Measurements from ENCODE around the gene EPPIN. TPM values are rescaled to one million over a fixed set of nuclear protein-coding genes. Genes with fewer than 3 reads are reported as not detected.

Gene EPPIN
- total and polyA plus RNA-seq, 2 of the 8 experiments (the other 6 are each of a cell fraction or from before 2014, with no cell fraction given): 0.06 TPM; not detected in 1

DNA sequence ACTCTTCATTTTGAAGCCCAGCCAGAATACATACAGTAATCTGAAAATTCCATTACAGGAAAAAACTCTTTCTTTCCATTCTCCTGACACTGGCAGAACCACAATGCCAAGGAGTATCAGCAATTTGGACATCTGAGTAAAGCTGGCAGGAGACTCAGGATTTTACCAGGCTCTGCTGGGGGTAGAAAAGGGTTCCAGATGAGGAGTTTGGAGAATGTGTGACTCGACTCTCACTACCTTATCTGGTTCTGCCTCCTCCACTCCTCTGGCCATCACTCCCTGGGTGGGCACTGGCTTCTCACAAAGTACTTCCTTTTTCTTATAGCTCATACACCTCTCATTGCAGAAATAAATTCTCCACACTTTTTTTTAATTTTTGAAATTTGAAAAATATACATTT is 42.5 kb upstream of the EPPIN start:
- Histone ChIP-seq H2BK12ac (ENCODE audit: low read depth, low read length) (no peak overlapping the region), H3K4ac (replicated peaks; ENCODE audit: insufficient read length, low read depth, low read length) (no peak overlapping the region), H2BK15ac (ENCODE audit: low read length) (no peak overlapping the region), H4K20me1 (replicated peaks in 1 of 2; ENCODE audit: control insufficient read depth in 1 of 2, insufficient read depth in 2 of 2, low read length in 2 of 2) (no peaks in the 10 kb centered on the region), H3K79me1 (ENCODE audit: low read depth, low read length) (no peaks in the 10 kb centered on the region), H3K36me3 (ENCODE audit: control insufficient read depth in 2 of 4, insufficient read depth in 4 of 4, low read length in 3 of 4) (no peaks in the 10 kb centered on the region), H3K4me2 (ENCODE audit: insufficient read depth in 1 of 2, low read depth in 2 of 2, low read length in 2 of 2) (no peak overlapping the region), H3K56ac (replicated peaks; ENCODE audit: insufficient read length, low read depth, low read length) (no peak overlapping the region), H2BK120ac (replicated peaks; ENCODE audit: low read depth, low read length) (no peak overlapping the region), H4K8ac (ENCODE audit: extremely low read depth, insufficient read depth, low read length) (no peak overlapping the region), H3K23ac (ENCODE audit: insufficient read length) (no peak overlapping the region), H3K27ac (ENCODE audit: low read depth, low read length) (no peak overlapping the region), H3K18ac (ENCODE audit: extremely low read depth, low read length) (no peak overlapping the region), H3K27me3 (replicated peaks in 1 of 4; ENCODE audit: control insufficient read depth in 3 of 4, extremely low read depth in 1 of 4, insufficient read depth in 3 of 4, low read length in 3 of 4) (no peaks in the 10 kb centered on the region), H3K9ac (replicated peaks in 1 of 4; ENCODE audit: extremely low read depth in 1 of 4, low read depth in 3 of 4, low read length in 3 of 4) (no peak overlapping the region), H3K4me1 (replicated peaks in 1 of 4; ENCODE audit: control insufficient read depth in 3 of 4, insufficient read depth in 4 of 4, low read length in 3 of 4) (no peaks in the 10 kb centered on the region), H2AK5ac (ENCODE audit: low read depth, low read length) (no peak overlapping the region), H3K14ac (ENCODE audit: insufficient read length) (no peak overlapping the region), H3K9me3 (ENCODE audit: insufficient read depth in 2 of 2, low read depth in 1 of 2, low read length in 1 of 2) (no peaks in the 10 kb centered on the region), H2BK20ac (ENCODE audit: low read length) (no peak overlapping the region), H3K23me2 (ENCODE audit: low read depth, low read length) (no peaks in the 10 kb centered on the region), H4K91ac (replicated peaks; ENCODE audit: insufficient read length, low read length) (no peak overlapping the region), H2BK5ac (ENCODE audit: low read depth, low read length) (no peak overlapping the region), H2AFZ (ENCODE audit: low read length) (no peak overlapping the region), H4K5ac (ENCODE audit: insufficient read length, low read depth, low read length) (no peak overlapping the region), H3K79me2 (ENCODE audit: control insufficient read depth in 1 of 2, insufficient read depth in 2 of 2, low read length in 2 of 2) (no peaks in the 10 kb centered on the region), H3K4me3 (ENCODE audit: extremely low read depth in 1 of 4, insufficient read depth in 2 of 4, low read depth in 3 of 4, low read length in 4 of 4) (no peak overlapping the region)
- 94% methylated on average over 1 of the region's 1 CpG; no CpG with 5 or more reads in 1 of the 2 experiments for WGBS, 2 experiments (ENCODE audit: extremely low coverage in 1 of 2, insufficient coverage in 1 of 2, insufficient read length in 1 of 2, insufficient replicate concordance in 2 of 2, low coverage in 1 of 2, low lambda C conversion rate in 2 of 2, missing lambda C conversion rate in 1 of 2)
- ChIA-PET CTCF (ENCODE audit: partially characterized antibody) (interaction anchor here (1.5 to 1.9 kb wide), 2 partner anchors 10 to 182 kb away, joined by 3 to 17 read pairs; partner anchors contain the start of gene WFDC8), POLR2A (ENCODE audit: partially characterized antibody) (no interaction called here)
- DNase-seq (ENCODE audit: low read depth in 1 of 2, low spot score in 2 of 2): no peak
- FAIRE-seq: no peak
- no peak for TF ChIP-seq TAF1 (IDR thresholded peaks at IDR 0.05; ENCODE audit: low read depth, low read length)
- no peak for TF ChIP-seq USF2 (IDR thresholded peaks at IDR 0.05; ENCODE audit: low read length)
- TF ChIP-seq TCF12 (IDR thresholded peaks at IDR 0.05; ENCODE audit: low read depth, low read length): no peak
- TF ChIP-seq, protein P1, sequence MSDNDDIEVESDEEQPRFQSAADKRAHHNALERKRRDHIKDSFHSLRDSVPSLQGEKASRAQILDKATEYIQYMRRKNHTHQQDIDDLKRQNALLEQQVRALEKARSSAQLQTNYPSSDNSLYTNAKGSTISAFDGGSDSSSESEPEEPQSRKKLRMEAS (IDR thresholded peaks at IDR 0.05): no peak
- no peak for TF ChIP-seq HDAC6 (IDR thresholded peaks at IDR 0.05; ENCODE audit: low read depth, low read length)
- no peak for TF ChIP-seq SP1 (IDR thresholded peaks at IDR 0.05; ENCODE audit: low read depth, low read length)
- TF ChIP-seq JUND (IDR thresholded peaks at IDR 0.05; ENCODE audit: low read length): no peak
